ENCODE data around the gene ARVCF.

The ARVCF gene

DNA sequence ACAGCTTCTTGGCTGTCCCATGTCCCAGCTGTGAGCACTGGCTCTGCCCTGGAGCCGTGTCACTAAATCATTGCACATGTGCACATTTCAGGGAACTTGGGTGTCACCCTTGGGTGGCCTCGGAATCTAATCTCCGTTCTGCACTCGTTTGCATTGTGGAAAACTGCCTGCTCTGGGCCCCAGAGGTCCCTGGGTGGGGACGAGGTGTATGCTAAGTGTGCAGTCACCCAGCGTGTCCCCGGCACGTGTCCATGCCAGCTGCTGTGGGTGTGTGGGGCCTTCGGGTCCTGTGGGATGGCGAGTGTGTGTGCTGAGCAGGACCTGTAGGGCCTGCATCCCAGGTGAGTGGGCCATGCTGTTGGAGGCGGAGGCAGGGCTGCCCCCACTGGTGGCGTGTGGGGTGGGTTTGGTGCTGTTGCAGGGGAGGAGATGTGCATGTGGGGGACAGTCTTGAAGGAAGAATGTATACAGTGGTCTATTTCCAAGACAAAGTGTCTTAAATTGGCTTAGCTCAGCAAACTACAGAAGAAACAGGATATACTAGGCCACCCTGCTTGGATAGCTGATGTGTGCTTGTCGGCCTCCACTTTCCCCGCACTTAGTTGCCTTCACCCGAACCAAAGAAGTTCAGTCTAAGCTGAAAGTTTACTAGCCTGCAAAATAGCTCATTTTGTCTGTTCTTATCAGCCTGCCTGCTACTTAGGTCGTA, 18.9 kb upstream of the ARVCF start:
- TF ChIP-seq, protein P1, sequence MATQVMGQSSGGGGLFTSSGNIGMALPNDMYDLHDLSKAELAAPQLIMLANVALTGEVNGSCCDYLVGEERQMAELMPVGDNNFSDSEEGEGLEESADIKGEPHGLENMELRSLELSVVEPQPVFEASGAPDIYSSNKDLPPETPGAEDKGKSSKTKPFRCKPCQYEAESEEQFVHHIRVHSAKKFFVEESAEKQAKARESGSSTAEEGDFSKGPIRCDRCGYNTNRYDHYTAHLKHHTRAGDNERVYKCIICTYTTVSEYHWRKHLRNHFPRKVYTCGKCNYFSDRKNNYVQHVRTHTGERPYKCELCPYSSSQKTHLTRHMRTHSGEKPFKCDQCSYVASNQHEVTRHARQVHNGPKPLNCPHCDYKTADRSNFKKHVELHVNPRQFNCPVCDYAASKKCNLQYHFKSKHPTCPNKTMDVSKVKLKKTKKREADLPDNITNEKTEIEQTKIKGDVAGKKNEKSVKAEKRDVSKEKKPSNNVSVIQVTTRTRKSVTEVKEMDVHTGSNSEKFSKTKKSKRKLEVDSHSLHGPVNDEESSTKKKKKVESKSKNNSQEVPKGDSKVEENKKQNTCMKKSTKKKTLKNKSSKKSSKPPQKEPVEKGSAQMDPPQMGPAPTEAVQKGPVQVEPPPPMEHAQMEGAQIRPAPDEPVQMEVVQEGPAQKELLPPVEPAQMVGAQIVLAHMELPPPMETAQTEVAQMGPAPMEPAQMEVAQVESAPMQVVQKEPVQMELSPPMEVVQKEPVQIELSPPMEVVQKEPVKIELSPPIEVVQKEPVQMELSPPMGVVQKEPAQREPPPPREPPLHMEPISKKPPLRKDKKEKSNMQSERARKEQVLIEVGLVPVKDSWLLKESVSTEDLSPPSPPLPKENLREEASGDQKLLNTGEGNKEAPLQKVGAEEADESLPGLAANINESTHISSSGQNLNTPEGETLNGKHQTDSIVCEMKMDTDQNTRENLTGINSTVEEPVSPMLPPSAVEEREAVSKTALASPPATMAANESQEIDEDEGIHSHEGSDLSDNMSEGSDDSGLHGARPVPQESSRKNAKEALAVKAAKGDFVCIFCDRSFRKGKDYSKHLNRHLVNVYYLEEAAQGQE (IDR thresholded peaks at IDR 0.05; ENCODE audit: insufficient read depth in 1 of 2, low read depth in 2 of 2, low read length in 2 of 2), result no peak
- no peak for TF ChIP-seq TAF1 (IDR thresholded peaks at IDR 0.05; ENCODE audit: borderline replicate concordance, insufficient read depth, low read length)
- TF ChIP-seq POLR2AphosphoS5 (IDR thresholded peaks at IDR 0.05; ENCODE audit: low read depth, low read length), result no peak
- TF ChIP-seq FOXP2 (optimal IDR thresholded peaks at IDR 0.05; ENCODE audit: borderline replicate concordance, extremely low read depth, extremely low read length, insufficient read depth), result no peak
- no peak for TF ChIP-seq SIN3A (IDR thresholded peaks at IDR 0.05; ENCODE audit: borderline replicate concordance, insufficient read depth, low read length)

GRCh38 chr22:20034143-20034542, 17.5 kb upstream of the ARVCF start:
- no peak for TF ChIP-seq SIN3A (IDR thresholded peaks at IDR 0.05; ENCODE audit: borderline replicate concordance, insufficient read depth, low read length)
- no peak for TF ChIP-seq POLR2AphosphoS5 (IDR thresholded peaks at IDR 0.05; ENCODE audit: low read depth, low read length)
- no peak for TF ChIP-seq TAF1 (IDR thresholded peaks at IDR 0.05; ENCODE audit: borderline replicate concordance, insufficient read depth, low read length)
- TF ChIP-seq, protein P1 (IDR thresholded peaks at IDR 0.05; ENCODE audit: insufficient read depth in 1 of 2, low read depth in 2 of 2, low read length in 2 of 2), result no peak
- no peak for TF ChIP-seq FOXP2 (optimal IDR thresholded peaks at IDR 0.05; ENCODE audit: borderline replicate concordance, extremely low read depth, extremely low read length, insufficient read depth)

DNA sequence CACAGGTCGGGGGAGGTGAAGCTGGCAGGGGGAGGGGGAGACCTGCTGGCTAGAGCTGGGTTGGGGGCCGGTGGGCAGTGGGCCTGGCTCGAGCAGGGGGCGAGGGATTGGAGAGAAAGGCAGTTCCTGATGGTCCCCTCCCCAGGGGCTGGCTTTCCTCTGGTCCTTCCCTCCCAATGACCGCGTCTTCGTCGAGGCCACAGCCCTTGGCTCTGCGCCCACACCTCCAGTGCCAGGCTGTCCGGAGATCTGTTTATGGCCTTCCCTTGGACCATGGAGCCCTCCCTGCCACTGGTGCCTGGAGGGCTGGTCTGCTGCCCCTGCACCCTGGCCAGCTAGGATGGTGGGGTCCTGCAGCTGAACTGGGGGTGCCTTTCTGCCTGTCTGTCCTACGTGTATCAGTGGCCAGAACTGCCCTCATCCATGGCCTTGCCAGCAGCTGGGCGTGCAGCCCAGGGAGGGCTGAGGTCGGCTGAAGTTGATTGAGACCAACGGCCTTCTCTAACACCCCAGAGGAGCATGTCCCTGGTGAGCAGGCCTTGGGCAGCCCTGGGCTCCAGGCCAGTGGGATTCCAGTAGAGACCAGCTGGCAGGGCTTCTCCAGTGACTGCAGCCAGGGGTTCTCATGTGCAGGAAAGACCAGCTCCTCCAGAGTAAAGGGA, 16.6 kb upstream of the ARVCF start:
- TF ChIP-seq TAF1 (IDR thresholded peaks at IDR 0.05; ENCODE audit: borderline replicate concordance, insufficient read depth, low read length) (no peak), POLR2AphosphoS5 (IDR thresholded peaks at IDR 0.05; ENCODE audit: low read depth, low read length) (no peak), SIN3A (IDR thresholded peaks at IDR 0.05; ENCODE audit: borderline replicate concordance, insufficient read depth, low read length) (no peak), FOXP2 (optimal IDR thresholded peaks at IDR 0.05; ENCODE audit: borderline replicate concordance, extremely low read depth, extremely low read length, insufficient read depth) (no peak)
- TF ChIP-seq, protein P1 (IDR thresholded peaks at IDR 0.05; ENCODE audit: insufficient read depth in 1 of 2, low read depth in 2 of 2, low read length in 2 of 2), result no peak

DNA sequence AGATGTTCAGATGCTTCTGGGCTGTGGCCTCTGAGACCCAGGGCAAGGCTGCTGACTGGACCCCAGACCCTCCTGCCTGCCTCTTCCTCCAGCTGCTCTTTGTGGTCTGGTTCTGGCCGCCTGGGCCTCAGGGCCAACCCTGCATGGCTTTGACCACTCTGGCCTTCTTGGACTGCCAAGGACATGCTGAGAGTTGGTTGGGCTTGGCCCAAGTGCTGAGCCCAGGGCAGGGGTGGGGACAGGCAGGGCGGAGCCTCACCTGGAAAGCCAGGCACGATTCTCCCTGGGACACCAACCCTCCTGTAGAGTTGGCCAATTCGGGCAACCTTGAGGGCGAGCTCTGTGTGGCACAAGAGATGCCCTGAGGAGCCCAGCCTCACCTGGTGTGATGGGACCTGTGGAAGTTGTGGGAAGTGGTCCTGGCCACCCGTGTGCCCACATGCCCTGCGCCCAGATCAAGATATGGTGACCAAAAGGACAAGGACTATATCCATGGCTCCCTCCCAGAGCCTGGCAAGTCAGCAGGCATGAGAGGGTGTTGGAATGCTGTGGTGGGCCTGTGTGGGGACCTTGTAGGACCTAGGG, 15.9 kb upstream of the ARVCF start:
- TF ChIP-seq FOXP2 (optimal IDR thresholded peaks at IDR 0.05; ENCODE audit: borderline replicate concordance, extremely low read depth, extremely low read length, insufficient read depth) (no peak), TAF1 (IDR thresholded peaks at IDR 0.05; ENCODE audit: borderline replicate concordance, insufficient read depth, low read length) (no peak), SIN3A (IDR thresholded peaks at IDR 0.05; ENCODE audit: borderline replicate concordance, insufficient read depth, low read length) (no peak), POLR2AphosphoS5 (IDR thresholded peaks at IDR 0.05; ENCODE audit: low read depth, low read length) (no peak)
- TF ChIP-seq, protein P1 (IDR thresholded peaks at IDR 0.05; ENCODE audit: insufficient read depth in 1 of 2, low read depth in 2 of 2, low read length in 2 of 2), result no peak

Data from PFSK-1 (cell line).